Measurements from ENCODE around the gene NOL4L.

The NOL4L gene

DNA sequence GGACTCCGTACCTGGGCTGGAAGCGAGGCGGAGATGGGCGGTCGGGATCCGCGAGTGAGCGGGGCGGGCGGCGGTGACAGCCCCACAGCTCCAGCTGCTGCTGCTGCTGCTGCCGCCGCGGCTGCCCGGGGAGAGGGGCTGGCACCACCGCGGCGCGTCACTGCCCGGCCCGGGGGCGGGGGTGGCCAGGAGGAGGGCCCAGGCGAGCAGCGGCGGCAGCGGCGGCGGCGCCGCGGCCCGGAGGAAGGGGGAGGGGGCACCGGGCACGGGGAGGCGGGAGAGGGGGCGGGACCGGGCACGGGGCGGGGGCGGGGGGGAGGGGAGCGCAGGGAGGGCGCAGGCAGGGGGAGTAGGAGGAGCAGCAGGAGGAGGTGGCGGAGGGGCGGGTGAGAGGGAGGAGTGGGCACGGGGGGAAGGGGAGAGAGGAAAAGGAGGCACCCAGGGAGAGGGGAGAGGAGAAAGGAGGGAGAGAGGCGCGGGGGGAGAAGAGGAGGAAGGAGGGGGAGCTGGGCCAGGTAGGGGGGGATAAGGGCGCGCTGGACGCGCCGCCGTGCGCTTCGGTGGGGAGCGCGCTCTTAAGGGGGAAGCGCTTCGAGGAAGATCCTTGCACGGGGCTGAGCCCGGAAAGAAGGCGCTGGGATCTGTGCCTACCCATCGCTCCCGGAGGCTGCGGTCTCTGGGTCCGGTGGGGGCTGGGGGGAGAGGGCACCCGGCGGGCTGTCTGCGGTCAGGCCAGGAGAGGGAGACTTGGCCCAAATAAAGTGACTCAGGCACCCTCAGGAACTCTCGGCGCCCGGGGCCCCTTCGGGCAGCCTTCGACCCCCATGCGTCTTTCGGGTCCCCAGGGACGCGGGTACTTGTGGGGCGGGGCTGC is 101.5 kb downstream of the NOL4L start:
- DNase-seq (ENCODE audit: low read depth), result peak; percentile 30

DNA sequence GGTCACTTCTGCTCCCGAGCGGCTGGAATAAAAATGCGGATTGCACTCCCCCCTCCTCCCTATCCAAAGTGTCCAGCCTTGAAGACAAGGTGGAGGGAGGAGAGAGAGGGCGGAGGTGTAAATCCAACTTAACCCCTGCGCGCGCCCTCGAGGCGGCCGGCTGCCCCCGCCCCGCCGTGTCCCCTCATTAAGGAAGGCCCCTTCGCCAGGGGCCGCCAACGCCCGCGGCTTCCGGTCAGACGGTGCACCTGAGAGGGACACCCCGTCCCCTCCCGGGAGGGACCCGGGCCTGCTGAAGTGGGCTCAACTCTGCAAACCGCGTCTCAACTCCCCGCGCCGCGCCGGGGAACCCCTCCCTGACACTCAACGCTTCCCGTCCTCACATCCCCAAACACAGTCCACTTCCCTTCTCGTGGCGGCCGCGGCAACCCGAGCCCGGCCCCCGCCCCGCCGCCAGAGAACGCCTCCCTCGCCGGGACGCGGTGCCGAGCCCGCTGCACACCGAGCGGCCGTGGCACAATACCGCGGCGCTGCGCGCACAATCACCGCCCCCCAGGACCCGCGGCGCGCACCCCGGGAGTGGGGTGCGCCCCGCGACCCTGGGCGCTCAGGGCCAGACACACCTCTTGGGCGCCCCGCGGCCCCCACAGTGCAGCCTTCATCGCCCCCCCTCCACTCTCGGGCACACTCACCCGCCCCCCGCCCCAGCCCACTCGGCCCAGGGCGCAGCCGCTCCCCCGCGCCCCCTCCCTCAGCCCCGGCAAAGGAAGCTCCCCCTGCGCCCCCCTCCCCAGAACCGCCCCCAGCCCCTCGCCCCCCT is 102.5 kb downstream of the NOL4L start:
- no peak for DNase-seq (ENCODE audit: low read depth)

DNA sequence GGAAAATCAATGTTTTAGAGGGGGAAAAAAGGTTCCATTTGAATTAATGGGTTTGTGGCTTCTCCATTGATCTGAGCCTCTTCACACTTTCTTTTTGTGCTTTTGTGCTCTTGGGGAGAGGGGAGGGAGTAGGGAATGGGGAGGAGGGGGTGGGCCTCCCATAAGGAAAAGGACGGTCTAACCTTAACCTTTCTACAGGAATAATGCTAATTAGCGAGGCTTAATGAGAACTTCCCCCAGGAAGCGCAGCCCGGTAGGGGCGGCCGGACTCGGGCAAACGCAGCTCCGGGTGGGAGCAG is 103.0 kb downstream of the NOL4L start:
- no peak for DNase-seq (ENCODE audit: low read depth)

DNA sequence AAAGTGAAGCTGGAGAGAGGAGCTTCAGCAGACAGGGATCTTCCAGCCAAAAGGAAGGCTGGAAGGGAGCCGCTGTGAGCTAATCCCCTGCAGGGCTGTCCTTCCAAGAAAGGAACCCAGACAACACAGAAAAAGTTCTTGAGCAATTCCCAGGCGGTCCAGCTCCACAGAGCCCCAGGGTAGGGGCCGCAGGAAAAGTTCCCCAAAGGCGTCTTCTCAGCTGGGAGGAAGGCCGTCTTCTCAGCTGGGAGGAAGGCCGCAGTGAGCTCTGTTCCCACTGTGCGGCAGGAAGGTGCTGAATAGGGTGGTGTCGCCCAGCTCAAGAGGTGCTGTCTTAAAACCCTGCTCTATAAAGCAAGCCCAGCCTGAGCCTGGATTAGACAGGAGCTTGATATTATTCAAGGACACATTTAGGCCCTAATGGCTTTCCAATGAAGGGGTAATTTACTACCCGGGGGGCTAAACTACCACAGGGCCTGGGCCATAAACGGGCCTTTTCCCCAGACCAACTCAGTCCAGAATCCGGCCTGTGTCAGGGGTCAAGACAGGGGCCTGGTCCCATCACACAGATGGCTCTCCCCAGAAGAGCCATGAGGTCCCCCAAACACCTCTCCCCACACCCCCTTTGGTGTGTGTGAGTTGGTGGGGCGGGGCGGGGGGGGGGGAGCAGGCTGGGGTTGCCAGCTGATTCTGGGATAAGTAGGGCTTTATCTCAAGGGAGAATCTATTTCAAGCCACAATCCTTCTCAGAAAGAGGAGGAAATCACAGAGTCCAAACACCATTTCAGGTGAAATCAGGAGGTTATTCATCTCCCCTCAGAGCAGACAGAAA is 103.6 kb downstream of the NOL4L start:
- DNase-seq (ENCODE audit: low read depth), result no peak

DNA sequence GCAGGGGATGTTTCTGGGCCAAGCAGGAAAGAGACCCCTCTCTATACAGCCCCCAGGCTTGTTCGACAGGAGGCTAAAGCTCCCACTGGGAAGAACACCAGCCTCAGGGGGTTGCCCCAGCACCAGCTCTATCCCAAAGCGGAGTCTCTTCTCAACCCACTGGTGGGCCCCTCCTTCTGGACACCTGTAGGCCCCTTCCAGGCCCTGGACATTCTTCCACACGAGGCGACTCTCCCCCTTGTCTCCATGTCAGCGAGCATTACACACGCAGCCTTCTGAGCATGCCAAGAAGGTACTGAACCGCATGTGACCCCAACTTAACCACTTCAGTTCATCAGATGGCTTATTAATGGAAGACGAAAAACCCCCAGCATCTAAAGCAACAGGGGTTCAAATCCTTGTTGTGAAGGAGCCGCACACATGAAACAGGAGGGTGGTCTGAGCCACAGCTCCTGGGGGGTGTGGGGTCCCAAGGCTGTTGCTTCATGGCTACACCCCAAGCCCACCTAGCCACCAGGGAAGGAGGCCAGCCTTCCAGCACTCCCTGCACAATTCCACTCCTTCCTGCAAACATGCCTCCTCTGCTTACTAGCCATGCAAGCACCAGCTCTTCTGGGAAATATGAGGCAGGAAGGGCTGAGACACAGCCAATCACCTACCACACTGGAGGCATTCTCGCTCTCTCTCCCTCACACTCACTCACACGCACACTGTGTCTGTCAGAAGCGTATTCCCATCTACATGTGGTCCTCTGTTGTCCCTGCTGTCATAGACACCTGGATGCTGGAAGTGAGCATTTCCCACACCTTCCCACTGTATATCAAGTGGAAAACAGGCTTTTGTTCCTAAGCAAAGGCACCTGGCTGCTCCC is 104.5 kb downstream of the NOL4L start:
- DNase-seq (ENCODE audit: low read depth), result no peak

DNA sequence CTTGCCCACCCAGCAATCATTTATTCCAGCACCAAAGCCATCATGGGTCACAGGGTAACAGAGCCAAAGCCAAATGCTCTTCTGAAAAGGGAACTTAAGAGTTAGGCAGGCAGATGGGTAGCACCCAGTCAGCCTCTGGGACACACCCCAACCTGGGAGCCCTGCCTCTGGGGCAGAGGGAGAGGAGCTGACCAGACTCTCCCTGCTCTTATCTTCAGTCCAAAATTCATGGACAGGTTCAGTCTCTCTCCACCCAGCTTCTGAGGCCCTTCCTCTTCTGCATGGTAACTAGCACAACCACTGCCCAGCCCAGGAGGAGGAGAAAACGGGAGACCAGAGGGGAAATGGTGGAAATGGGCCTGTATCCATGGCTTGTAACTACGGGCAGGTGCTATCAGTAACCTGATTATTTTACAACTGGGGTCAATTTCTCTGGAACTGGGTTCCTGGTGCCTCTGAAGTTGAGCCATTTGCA is 105.4 kb downstream of the NOL4L start:
- no peak for DNase-seq (ENCODE audit: low read depth)

DNA sequence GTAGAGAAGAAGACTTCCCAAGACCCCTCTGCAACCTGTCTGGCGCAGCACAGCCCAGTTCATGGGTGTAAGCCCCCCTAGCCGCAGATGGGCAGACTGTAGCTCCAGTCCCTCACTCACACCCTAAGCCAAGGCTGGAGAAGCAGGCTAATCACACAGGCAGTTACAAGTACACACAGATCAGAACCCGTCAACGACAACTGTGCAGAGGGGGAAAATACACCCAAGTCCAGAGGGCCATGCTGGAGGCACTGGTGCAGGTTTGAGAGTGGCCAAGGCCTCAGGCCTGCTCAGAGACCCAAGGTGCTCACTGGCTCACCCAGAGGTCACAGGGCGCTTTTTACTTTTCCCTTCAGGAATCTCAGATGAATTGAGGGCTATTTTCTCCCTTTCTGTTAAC is 106.1 kb downstream of the NOL4L start:
- no peak for DNase-seq (ENCODE audit: low read depth)

DNA sequence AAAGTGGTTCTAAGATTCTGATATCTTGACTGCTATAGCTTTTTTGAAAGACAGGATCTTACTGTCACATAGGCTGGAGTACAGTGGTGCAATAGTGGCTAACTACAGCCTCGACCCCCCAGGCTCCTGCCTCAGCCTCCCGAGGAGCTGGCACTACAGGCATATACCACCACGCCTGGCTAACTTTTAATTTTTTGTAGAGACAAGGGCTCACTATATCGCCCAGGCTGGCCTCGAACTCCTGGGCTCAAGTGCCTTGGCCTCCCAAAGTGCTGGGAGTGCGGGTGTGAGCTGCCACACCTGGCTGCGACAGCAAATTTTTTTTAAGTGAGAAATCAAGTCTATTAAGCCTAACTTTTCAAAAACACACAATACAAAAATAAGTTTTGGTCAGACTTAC is 106.6 kb downstream of the NOL4L start:
- DNase-seq (ENCODE audit: low read depth), result no peak

DNA sequence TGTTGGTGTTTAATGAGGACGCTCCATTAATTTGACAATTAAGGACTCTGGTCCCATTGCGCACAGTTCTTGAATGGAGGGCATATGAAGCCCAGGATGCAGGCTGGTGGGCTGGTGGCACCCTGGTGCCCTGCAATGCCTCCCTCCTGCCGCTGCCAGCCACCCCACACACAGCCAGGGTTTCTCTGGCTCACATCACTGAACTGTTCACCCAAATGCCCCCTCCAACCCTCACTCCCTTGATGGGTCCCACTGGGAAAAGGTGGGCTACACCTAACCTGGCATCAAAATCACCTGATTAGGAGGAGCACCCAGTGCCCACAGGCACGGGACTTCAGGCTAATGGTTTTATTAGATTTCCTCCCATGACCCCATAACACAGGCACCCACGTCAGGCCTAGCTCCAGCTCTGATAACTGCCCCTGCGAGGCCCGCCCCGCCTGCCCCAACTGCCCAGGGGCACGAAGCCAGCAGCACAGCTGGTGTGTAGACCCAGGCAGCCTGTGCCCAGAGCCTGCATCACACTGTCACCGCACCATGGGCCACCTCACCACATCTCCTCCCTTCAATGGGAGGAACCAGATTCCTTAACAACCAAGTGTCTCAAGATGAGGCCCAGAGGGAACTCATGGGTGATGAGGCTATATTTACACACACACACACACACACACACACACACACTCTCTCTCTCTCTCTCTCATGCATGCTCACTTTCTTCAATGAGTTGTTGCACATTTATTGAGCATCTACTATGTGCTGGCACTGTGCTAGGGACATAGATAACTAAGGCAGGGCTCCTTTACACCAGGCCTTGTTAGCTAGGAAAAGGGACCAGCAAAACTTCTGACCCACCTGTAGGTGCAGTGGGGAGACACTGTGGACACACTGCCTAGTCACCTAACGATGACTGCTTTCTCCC is 107.3 kb downstream of the NOL4L start:
- DNase-seq (ENCODE audit: low read depth), result no peak

DNA sequence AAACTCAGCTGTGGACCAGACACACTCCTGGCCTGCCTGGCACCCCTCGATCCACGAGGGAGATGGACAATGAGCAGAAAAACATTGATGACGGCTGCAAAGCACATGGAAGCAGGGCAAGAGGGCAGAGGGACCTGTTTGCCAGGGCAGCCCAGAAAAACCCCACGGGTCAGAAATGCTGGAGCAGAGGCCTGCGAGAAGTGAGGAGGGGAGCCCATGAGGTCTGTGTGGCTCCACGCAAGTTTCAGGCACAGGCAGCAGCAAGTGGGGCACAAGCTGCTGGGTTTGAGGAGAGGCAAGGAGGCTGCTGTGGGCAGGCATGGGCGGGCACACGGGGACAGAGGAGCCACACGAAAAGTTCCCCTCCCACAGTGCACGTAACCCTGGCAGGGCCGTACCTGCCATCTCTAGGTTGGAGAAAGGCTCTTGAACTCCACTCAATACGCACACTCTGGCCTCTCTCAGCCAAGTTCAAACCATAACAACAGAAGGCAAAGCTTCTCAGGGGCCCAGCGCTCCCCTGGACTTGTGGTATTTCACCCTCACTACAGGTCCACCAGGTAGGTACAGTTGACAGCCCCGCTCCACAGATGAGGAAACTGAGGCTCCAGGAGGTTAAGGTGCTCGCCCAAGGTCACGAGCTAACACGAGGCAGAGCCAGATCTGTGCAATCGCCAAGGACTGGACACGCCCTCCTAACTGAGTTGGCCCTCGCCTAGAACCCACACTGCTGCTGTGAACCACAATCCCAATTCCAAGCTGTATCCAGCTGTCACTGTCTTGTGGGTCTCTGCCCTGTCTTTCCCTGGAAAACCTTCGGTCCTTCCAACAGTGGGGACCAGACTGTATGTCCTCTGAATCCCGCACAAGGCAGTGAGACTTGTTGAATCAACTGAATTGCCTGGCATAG is 108.2 kb downstream of the NOL4L start:
- no peak for DNase-seq (ENCODE audit: low read depth)

DNA sequence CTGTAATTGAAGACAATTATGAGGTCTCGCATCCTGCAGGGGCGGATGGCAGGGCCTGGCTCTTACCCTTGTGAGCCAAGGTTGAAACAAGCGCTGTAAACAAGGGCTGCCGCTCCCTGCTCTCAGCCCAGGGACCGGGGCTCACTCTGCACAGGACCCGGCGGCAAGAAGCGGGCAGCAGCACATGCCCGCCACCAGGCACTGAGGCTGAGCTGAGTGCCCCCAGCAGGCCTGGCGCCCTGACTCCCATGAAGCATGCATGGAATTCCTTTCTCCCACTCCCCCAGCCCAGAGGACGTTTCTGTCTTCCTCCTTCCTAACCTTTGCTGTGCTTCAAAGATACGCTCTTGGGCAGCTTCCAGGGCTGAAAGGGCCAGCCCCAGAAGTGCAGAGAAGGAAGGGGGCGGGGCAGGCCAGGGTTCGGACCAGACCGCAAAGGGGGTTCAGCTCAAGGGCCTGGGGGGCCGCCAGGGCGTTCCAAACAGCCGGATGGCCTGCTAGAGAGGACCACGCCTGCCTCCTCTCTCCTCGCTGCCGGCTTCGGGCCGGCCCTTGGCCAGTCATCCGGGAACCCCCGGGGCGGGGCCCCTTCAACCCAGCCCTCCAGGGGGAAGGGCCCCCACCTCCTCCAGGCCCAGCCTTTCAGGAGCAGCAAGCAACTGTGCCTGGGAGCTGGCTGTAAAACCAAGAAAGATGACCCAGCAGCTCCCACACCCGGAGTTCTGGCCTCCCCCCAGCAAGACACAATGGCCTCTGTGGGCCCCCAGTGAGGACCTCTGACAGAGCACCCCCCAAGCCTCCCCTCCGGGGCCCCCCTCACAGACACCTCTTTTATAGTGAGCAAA is 109.9 kb downstream of the NOL4L start:
- DNase-seq (ENCODE audit: low read depth), result peak; percentile 32

DNA sequence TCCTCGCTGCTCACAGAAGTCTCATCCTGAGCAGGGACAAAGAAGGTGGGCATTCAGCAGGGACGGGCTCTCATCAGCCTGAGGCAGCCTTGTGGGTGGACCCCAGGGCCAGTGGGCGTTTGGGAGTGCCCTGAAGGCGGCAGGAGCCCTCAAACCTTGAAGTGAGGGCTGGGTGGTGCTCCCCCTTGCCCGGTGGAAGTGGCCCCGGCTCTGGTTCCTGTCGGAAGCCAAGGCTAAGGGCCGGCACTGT is 110.5 kb downstream of the NOL4L start:
- no peak for DNase-seq (ENCODE audit: low read depth)

DNA sequence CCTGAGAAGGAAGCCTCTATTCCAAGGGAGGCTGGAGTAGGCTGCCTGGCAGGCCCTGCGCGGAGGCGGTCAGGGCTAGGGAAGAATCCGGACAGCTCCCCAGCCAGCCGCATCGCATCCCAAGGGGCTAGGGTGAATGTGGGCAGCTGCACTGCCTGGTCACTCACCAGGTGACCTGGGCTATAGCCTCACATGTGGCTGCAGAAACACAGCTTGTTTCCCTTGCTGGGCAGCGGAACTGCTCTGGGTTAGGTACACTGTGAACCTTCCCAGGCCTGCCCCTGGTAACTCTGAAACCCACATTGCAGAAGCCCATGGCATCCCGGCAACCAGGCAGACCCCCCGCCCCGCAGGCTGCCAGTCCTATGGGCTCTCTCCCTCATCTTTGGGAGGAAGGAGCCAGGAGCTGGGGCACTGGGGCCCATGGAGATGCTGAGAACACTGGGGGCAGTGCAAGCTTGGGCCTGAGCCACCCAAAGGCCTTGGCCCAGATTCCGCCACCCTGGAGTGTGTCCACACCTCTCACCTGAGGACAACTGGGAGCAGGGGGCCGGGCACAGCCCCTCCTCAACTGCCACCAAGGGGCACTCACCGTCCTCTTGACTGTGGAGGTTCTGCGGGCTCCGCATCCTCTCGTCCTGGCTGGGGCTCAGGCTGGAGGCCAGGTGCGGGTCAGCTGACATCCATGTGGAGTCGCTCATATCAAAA is 111.0 kb downstream of the NOL4L start:
- no peak for DNase-seq (ENCODE audit: low read depth)

DNA sequence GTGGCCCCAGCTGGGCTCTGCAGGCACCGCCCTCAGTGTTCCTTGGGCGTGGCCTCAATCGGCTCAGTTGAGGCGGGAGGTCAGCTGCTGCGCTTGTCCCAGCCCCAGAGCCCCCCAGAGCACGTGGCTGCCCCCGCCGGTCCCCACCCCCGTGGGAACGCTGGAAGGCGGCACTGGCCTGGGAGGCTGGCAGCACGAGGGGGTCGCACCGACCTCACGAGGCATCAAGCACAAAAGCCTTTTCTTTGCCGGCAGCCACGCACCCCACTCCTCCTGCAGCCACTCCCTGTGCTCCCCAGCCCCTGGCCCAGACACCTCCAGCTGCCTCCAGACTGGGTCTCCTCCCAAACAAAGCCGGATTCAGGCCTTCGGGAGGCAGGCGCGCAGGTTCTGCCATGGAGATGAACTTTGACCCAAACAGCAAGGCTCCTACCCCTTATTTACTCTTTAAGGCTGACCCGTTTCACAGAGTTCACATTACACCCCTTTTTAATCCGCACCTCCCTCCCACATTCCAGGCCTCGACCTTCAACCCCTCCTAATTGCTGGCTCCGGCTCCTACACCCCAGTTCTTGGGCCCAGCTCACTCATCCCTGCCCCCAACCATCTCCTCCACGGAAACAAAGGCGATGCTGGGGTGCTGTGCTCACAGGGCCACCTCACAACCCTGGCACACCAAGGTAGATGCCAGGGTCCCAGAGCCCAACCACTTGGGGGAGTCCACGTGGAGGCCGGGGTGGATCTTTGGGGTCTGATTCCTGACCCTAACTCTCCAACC is 111.7 kb downstream of the NOL4L start:
- no peak for DNase-seq (ENCODE audit: low read depth)

DNA sequence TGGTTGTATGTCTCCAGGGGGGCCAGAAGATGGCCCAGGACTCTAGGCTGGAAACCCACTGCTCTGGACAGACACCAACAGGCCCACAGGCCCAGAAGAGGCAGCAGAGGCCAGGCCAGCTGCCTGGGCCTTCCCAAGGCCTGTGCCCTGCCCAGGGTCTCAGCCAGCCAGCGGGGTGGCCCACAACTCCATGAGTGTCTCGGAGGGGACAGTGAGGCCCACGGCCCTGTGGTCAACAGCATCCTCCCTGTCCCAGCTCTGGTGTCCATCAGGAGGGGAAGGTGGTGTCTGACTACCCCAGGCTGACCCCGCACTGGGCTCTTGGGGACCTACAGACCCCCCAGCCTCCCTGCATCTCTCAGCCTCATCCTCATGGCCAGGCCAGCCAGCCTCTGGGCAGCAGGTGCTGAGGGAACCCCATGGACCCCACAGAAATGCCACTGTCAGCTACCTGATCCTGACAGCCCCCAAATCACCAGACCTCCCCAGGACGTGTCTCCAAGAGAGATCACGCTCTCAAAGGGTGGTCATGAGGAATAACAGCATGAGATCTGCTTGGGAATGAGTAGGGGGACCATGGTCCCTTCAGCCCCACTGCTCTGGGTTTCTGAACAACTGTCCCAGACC is 112.4 kb downstream of the NOL4L start:
- DNase-seq (ENCODE audit: low read depth), result no peak

DNA sequence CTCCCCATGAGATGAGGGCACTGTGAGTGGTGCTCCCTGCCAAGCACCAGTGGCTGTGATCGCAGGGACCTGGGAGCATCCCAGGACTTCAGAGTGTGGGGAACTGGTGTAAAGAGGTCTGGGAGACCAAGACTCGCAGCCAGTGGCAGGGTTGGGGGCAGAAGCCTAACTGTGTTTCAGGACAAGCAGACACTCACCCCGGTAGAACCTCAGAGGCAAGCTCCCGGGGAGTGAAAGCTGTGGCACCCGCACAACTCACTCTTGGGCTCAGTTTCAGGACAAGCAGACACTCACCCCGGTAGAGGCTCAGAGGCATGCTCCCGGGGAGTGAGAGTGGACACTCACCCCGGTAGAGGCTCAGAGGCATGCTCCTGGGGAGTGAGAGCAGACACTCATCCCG is 114.2 kb downstream of the NOL4L start:
- DNase-seq (ENCODE audit: low read depth), result no peak
